Adrenal gland (tissue), 5 donors: Measurements from ENCODE around the gene LRP1.

ENCODE experiments used
- CTCF ChIP-seq, 6 experiments: fragments of 450-650 bp in 4 of 6; fragments of 200-600 bp in 2 of 6; sonication (generic) in 1 of 6; IDR thresholded peaks; 1 replicate in 5 of 6; 2 replicates in 1 of 6; pipeline versions ENCODE4 v1.5.1 to v1.8.0; 2016 to 2021; ENCODE audit warnings: antibody characterized with exemption in 6 of 6, mild to moderate bottlenecking in 2 of 6, moderate library complexity in 1 of 6
- POLR2A ChIP-seq, 2 donors: fragments of 450-650 bp; IDR thresholded peaks; one replicate each; pipeline ENCODE4 v1.6.1; 2017; ENCODE audit warnings: antibody characterized with exemption in 2 of 2, mild to moderate bottlenecking in 2 of 2, moderate library complexity in 1 of 2
- donor health status: DM: no; HTN: no; CAD: no.

- TF ChIP-seq POLR2A (IDR thresholded peaks at IDR 0.05) (no peak), CTCF (IDR thresholded peaks at IDR 0.05) (no peak)
These were observed 99.2 kb downstream of the LRP1 start for GRCh38 chr12:57227315-57228115.
